ENCODE measurements around the gene F2.
"Not testable (repeated sequence)": the region's sequence is repeated elsewhere in the genome, so short reads cannot be mapped to it uniquely, and the experiment has no call there.

Gene F2

DNA sequence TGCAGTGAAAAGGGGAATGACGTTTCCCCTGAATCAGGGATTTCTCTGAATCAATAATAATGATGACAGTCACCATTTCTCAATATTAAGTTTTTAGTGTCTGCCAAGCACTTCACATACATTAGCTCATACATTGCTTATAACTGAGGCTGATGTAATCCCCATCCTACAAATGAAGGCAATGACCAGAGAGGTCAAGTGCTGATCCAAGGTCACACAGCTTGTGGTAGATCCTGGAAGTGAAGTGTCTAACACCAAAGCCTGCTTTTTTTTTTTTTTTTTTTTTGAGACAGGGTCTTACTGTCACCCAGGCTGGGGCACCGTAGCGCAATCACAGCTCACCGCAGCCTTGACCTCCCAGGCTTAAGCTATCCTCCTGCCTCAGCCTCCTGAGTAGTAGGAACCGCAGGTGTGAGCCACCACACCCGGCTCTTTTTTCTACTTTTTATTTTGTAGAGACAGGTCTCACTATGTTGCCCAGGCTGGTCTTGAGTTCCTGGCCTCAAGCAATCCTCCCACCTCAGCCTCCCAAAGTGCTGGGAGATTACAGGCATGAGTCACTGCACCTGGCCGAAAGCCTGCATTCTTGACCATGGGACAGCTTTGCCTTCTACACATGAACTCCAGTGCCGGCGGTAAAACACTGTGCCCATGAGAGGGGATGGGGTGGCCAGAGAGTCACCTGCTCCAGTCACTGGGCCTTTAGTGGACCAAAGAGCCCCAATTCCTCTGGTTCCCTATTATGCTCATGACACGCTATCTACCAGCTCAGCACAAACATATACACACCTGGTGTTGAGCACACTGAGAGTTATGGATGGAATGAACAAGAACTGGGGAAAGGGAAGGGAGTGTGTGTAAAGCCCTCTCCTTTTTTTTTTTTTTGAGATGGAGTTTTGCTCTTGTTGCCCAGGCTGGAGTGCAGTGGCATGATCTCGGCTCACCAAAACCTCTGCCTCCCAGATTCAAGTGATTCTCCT lies 36.0 kb upstream of the F2 start:
- in situ Hi-C loops (cut with HindIII; ENCODE audit: low sequenced_read_pairs): no loop called here

DNA sequence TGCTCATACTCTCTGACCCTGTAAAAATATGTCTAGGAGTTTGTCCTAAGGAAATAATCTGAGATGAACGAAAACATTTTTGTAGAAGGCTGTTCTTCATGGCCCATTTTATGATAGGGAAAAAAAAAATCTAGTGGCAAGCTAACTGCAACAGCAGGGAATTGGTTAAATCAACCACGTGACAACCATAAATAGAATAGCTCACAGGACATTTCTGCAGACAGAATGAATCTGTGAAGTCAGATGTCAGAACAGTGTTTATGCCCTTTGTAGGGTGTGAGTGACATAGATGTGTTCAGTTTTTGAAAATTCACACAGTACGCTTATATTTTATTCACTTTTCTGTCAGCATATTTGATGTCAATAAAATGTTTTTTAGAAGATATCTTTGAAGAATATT lies 34.6 kb upstream of the F2 start:
- in situ Hi-C loops (cut with HindIII; ENCODE audit: low sequenced_read_pairs): no loop called here

DNA sequence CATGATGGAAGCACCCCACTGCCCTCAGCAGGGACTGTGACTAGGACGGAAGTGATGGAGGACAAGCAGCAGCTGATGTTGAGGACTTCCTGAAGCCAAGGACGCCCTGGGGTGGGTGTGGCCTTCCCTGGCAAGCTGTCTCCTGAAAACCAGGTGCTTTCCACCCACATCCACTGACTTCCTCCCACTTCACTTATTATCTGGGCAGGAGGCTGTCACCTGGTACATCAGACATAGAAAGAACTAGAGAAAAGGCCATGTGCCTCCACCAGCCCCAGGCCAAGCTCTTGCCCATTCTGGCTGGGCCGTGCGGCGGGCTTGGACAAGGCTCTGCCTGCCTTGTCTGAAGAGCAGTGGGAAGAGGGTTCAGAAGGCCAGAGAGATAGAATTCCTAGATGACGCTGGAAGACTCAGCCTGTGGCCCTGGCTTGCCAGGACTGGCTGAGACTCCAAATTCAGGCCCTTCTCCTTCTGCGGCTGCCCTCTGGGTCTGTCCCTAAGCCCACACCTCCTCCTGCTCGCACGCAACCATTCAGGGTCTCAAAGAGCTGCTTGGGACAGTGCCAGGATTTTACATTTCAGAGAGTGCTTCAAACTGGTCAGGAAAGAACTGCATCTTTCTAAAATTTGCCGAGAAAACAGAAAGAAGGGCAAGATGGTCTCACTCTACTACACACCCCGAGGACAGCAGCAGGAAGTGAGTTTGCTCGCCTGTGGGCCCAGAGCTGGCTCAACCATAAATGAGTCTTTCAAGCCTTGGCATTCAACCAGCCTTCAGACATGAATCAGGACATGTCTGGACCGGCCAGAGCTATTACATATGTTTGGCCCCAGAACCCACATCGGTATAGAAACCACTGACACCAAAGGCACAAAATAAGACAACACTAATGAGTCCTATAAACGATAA lies 31.9 kb upstream of the F2 start:
- in situ Hi-C loops (cut with HindIII; ENCODE audit: low sequenced_read_pairs): no loop called here

DNA sequence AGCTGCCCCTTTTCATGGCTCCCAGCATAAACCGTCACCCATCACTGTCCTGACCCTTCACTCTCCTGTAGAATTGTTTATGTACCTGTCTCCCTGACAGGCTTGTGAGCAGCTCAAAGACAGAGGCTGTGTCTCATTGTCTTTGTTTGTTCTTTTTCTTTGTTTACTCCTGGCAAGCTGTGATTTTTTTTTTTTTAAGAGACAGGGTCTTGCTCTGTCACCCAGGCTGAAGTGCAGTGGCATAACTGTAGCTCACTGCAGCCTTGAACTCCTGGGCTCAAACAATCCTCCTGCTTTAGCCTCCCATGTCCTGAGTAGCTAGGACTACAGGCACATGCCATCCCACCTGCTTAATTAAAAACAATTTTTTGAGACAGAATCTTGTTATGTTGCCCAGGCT lies 28.3 kb upstream of the F2 start:
- in situ Hi-C loops (cut with HindIII; ENCODE audit: low sequenced_read_pairs): no loop called here

DNA sequence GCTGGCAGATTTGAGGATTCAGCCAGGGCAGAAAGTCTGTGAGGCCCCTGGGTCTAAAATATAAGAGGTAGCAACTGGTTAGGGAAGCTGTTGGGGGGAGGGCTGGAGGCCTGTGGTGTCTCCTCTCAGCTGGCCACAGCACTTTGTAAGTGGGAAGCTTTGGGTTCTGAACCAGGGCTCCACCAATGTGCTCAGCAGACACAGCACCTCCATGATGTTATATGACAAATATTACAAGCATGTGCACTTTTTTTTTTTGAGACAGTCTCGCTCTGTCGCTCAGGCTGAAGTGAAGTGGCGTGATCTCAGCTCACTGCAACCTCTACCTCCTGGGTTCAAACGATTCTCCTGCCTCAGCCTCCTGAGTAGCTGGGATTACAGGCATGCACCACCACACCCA lies 26.6 kb upstream of the F2 start:
- in situ Hi-C loops (cut with HindIII; ENCODE audit: low sequenced_read_pairs): no loop called here

DNA sequence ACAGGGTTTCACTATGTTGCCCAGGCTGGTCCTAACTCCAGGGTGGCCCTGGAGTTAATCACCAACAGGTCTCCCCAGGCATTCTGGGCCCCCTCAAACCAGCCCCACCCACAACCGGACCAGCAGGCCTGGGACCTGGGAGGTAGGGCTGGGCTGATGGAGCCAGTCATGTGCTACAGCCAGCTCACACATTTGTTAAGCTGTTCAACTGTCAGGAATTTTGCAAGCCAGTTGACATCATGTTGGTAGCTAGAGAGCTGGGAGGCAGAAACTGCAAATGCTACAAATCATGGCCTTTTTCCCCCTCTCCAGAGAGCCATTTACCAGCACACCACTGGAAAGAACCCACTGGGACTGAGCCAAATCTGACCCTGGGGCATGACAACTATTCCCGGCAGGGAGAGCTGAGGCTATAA lies 25.4 kb upstream of the F2 start:
- in situ Hi-C loops (cut with HindIII; ENCODE audit: low sequenced_read_pairs): no loop called here

DNA sequence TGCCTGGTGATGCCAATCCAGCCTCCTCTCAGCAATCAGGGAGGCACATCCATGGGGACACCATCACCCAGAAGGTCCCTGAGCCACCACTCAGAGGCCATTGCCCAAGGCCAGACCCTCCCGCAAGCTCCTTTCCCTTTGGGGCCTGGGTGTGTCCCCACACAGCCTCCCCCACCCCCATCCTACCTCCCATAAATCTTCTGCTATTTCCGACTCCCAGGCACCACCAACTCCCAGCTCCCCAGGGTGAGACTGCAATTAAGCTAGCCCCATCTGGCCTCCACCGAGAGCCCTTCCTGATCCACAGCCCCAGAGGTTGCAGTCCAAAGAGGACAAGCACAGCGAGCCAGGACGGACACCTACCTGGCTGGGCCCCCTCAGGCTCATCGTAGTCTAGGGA lies 24.9 kb upstream of the F2 start:
- in situ Hi-C loops (cut with HindIII; ENCODE audit: low sequenced_read_pairs): no loop called here

DNA sequence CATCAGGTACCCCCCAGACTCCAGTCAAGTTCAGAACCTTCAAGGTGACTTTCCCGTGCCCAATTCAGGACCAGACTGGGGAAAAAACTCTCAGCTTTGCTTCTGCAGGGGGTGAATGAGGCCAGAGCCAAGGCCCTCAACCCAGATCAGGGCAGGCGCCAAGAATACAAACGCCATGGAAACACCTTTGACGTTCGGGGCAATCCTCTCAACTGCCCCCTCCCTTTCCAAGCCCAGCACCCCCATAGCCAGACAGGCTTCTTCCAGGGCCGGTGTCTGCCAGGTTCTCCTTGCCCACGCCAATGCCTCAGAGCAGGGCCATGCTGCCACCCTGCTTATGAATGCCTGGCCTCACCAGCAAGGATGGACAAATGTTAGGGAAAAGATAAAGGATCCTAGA lies 24.4 kb upstream of the F2 start:
- in situ Hi-C loops (cut with HindIII; ENCODE audit: low sequenced_read_pairs): no loop called here

DNA sequence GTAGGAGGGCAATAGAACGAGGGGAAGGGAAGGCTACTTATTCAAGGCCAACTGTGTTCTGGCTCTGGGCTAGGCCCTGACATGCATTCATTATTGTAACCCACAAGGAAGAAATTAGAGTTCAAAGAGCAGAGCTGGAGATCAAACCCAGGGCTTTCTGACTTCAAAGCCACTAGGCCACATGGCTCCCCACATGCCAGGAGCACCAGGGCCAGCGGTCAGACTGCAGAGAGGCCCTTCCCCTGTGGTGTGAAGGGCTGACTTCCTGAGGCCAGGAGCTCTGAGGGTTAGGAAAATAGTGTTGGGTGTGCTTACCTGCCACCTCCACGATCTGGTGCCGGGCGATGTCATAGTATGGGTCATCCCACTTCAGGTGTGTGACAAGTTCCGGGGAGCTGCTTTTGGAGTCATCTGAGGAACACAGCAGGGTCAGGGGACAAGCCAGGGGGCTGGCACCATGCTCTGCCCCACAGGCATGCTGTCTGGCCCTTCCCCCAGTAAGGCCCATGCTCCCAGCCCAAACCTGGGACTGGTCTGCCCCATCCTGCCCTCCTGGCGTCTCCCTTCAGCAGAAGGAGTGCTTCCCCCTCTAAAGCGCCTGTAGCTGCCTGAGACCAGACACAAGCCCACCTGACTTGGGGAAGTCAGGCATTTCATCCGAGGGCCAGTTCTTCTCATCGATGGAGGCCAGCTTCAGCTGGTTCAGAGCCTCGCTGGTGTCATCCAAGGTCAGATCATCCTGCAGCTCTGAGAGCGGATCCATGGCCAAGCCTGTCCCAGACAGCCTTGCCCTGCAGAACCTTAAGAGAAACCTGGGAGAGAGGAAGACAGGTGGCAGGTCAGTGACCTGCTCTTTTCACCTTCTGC lies 23.4 kb upstream of the F2 start:
- in situ Hi-C loops (cut with HindIII; ENCODE audit: low sequenced_read_pairs): no loop called here

DNA sequence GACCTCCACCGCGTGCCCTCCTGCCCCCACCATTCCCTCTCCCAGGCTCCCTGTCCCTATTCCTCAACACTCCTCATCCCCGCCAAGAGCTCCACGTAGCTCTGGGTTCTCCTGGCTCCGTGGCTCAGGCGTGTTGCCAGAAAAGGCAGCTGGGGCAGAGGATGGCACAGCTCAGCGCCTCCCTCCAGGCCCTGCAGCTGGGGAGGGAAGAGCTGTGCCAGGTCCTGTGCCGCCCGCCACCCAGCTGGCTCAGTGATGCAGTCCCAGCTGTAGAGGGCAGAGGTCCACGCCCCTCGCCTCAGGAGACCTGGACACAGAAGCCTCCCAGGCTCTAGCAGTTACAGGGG lies 22.8 kb upstream of the F2 start:
- in situ Hi-C loops (cut with HindIII; ENCODE audit: low sequenced_read_pairs): no loop called here

DNA sequence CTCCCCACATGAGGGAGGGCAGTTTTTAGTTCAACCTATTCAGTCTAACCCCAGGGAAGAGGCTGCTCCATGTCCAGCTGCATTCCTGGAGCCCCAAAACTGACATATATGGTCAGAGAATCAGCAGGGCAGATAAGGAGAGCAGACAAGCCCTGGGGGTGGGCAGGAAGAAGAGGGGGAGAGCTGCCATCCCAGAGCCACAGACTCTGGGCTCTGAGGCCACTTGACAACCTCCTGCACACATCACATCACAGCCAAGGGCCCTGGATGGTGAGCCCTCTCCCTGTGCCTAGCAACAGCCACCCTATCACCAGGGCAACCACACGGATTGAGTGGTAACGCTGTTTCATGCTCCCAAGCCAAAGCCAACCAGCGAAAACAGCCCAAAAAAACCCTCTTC lies 21.7 kb upstream of the F2 start:
- in situ Hi-C loops (cut with HindIII; ENCODE audit: low sequenced_read_pairs): no loop called here

DNA sequence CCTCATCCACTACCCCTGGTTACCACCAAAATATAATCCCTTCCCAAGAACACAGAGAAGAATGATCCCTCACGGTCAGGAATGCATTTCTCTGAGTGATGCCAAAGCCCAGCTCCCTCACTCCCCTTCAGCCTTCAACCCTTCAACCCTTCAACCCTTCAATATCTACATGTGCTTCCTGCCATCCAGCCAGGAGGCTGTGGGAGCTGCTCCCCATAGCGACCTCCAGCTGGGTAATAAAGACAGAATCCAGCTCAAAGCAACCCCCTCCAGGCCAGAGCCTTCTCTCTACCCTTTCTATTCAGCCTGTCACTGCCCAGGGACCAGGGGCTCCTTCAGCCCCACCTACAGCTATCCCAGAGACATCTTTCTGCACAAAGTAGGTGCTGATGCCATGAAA lies 21.3 kb upstream of the F2 start:
- in situ Hi-C loops (cut with HindIII; ENCODE audit: low sequenced_read_pairs): no loop called here

DNA sequence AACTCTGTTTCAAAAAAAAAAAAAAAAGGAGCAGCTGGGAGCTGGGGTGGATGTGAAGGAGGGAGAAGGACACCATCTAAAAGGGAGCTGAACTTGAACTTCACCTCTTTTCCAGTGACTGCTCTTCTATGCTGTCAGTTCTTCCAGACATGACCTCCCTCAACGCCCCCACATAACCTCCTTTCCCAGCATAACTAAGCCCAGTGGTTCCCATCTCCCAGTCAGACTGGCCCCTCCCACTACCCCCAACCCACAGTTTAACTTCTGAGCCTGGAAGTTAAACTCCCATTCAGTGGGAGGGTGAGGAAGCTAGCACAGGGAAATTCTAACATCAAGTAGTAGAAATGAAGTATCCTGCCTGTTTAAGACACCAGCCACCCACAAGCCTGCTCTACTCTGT lies 20.4 kb upstream of the F2 start:
- in situ Hi-C loops (cut with HindIII; ENCODE audit: low sequenced_read_pairs): no loop called here

DNA sequence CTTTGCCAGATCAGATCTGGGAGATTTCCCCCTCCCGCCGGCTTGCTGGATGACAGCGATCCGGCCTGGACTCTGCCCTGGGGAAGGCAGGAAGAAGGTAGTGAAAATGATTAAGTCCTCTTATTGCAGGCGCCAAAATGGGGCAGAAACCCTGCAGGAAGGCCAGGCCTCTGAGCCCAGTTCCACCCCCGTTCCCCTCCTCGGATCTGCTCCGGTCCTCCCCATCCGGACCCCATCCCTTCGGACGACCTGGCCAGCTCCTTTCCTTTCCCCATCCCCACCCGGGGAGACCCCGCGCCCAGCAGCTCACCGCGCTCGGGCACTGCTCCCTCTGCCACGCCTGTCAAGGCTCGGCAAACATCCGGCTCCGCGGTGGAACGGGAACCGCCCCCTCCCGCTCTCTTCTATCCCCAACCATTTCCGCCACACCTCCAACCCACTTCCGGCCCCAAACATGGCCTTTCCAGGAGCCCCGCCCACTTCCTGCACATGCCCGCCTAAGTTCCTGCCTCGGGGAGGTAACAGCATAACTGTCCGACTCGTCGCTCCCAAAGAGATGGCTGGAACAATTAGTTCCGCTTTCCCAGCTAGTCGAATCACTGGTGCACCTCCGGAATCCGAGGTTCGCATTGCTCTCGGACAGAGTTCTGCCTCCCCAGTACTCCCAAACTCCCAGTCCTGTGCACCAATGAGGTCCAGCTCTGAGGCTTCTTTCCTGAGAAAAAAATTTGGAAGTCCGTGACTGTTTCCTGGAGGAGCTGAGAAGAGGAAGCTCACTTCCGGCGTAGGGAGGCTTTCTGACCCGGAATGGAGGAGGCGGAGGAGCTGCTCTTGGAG lies 18.6 kb upstream of the F2 start, which contains the start of the genes ARHGAP1 and ZNF408:
TSS of gene ARHGAP1 (minus strand) at position 379 of the 837 bp plus-strand sequence. CDS start 4,512 bp downstream, outside the sequence.
TSS of gene ZNF408 (plus strand) at position 791 of the 837 bp plus-strand sequence. CDS start at position 808, 17 bp downstream.
- in situ Hi-C loops (cut with HindIII; ENCODE audit: low sequenced_read_pairs): no loop called here

DNA sequence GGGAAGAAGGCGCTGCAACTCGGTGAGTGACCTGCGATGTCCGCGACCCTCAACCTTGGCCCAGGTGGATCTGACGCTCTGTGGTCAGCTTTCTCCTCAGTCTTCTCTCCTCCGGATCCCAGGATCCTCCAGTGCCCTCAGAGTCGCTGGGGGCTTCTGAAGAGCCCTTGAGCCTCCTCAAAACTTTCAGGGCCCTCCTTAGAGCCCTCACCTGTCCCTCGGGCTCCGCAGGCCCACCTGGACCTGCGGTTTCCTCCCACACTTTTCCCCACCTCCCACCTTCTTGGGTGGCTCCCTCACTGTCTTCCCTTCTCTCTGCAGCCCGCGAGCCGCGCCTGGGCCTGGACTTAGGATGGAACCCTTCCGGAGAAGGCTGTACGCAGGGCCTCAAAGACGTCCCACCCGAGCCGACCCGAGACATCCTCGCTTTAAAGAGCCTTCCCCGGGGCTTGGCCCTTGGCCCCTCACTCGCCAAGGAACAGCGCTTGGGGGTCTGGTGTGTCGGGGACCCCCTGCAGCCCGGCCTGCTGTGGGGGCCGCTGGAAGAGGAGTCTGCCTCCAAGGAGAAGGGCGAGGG lies 17.8 kb upstream of the F2 start:
- in situ Hi-C loops (cut with HindIII; ENCODE audit: low sequenced_read_pairs): no loop called here

DNA sequence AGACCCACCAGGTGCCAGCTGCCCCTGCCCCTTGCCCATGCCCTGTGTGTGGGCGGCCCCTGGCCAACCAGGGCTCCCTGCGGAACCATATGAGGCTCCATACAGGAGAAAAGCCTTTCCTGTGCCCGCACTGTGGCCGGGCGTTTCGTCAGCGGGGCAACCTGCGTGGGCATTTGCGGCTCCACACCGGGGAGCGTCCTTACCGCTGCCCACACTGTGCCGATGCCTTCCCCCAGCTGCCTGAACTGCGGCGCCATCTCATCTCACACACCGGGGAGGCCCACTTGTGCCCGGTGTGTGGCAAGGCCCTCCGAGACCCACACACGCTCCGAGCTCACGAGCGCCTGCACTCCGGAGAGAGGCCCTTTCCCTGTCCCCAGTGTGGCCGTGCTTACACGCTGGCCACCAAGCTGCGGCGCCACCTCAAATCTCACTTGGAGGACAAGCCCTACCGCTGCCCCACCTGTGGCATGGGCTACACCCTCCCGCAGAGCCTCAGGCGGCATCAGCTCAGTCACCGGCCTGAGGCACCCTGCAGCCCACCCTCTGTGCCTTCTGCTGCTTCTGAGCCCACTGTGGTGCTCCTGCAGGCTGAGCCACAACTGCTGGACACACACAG lies 13.8 kb upstream of the F2 start:
- in situ Hi-C loops (cut with HindIII; ENCODE audit: low sequenced_read_pairs): no loop called here

DNA sequence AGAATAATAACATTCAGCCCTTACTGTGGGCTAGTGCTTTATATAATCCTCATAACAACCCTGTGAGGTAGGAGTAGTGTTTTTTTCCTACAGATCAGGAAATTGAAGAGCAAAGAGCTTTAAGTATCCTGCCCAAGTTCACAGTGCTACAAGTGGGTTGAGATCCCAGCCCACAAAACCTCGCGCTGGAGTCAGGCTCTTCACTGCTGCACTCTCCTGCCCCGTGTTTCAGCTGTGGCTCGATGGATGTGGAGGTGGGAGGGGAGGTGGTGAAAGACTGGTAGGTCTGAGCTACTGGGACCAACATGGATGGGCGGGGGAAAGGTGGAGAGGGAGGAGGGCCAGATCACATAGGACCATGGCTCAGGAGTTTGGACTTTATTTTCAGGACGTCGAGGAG lies 12.1 kb upstream of the F2 start:
- in situ Hi-C loops (cut with HindIII; ENCODE audit: low sequenced_read_pairs): no loop called here

DNA sequence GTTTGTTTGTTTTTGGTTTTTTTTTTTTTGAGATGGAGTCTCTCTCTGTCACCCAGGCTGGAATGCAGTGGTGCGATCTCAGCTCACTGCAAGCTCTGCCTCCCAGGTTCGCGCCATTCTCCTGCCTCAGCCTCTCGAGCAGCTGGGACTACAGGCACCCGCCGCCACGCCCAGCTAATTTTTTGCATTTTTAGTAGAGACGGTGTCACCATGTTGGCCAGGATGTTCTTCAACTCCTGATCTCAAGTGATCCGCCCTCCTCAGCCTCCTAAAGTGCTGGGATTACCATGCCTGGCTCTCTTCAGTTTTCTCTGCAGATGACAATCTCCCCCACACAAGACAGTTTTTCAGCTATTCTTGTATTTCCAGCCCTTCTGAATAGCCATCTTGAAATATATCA lies 9.7 kb upstream of the F2 start:
- in situ Hi-C loops (cut with HindIII; ENCODE audit: low sequenced_read_pairs): not testable (repeated sequence)

DNA sequence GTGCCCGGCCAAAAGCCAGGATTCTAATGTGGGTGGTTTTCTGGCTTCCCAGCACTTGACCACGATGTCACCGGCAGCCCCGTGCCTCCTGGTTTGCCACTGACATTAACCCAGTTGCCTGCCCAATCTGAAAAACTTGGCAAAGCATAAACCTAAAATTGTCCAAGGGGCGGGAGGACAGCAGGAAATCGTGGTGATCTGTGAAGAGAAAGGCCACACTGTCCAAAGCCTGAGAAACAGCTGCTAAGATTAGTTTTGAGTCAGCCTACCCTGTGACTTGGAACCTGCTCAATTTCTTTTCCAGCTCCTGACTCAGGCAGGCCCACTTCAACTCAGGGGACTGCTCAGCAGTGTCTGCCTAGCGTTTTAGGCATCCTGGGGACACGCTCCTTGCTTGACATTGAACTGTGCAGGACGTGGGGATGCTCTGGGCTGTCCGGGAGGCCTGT lies 8.2 kb upstream of the F2 start:
- in situ Hi-C loops (cut with HindIII; ENCODE audit: low sequenced_read_pairs): no loop called here

Measured in endothelial cell of hepatic sinusoid (primary cell).